K562 (cell line): ENCODE data around the gene JUP. TPM values are rescaled to one million over a fixed set of nuclear protein-coding genes. Genes with fewer than 3 reads are reported as not detected.

Experiments used
- E2F4 ChIP-seq: sonication (generic); formaldehyde crosslinking; IDR thresholded peaks from 2 replicates; pipeline ENCODE4 v1.8.0; 2022; ENCODE audit warnings: mild to moderate bottlenecking, low read depth, missing genetic modification reagents
- ETS1 ChIP-seq: conservative IDR thresholded peaks from 2 replicates; pipeline ENCODE4 v1.6.1; 2011; ENCODE audit warnings: low read depth, mild to moderate bottlenecking, low read length; ENCODE audit not compliant: control insufficient read depth
- ETV5 ChIP-seq: sonication (generic); formaldehyde crosslinking; IDR thresholded peaks from 2 replicates; pipeline ENCODE4 v1.4.0; 2020; ENCODE audit warnings: low read depth, mild to moderate bottlenecking, missing genetic modification reagents
- EWSR1 ChIP-seq: fragments of 450-650 bp; IDR thresholded peaks from 2 replicates; pipeline ENCODE4 v1.6.1; 2018; ENCODE audit warnings: borderline replicate concordance, mild to moderate bottlenecking, low read depth, moderate library complexity; ENCODE audit not compliant: partially characterized antibody
- GTF3C2 ChIP-seq: IDR thresholded peaks from 3 replicates; pipeline ENCODE4 v1.6.1; 2011; ENCODE audit warnings: borderline replicate concordance, mild to moderate bottlenecking, moderate library complexity; ENCODE audit not compliant: insufficient read length; ENCODE audit errors: extremely low read depth
- HNRNPUL1 ChIP-seq: fragments of 200-400 bp; formaldehyde crosslinking; IDR thresholded peaks from 2 replicates; pipeline ENCODE4 v1.6.1; 2017; ENCODE audit warnings: low read length
- KLF6 ChIP-seq: fragments of 250-450 bp; sonication (Bioruptor Pico); IDR thresholded peaks from 2 replicates; pipeline ENCODE4 v1.4.0; 2020; ENCODE audit warnings: mild to moderate bottlenecking, moderate library complexity, borderline replicate concordance
- MYC ChIP-seq, 2 experiments: fragments of 250-450 bp in 1 of 2; sonication (Bioruptor Pico) in 1 of 2; IDR thresholded peaks; 2 replicates each; pipeline versions ENCODE4 v1.5.1 to v1.6.1; 2012 to 2021; ENCODE audit warnings: low read depth in 2 of 2, borderline replicate concordance in 1 of 2, improper control_type of control experiment in 1 of 2, low read length in 1 of 2, mild to moderate bottlenecking in 1 of 2, moderate library complexity in 1 of 2
- NFRKB ChIP-seq: fragments of 450-650 bp; IDR thresholded peaks from 2 replicates; pipeline ENCODE4 v1.6.1; 2016; ENCODE audit warnings: low read depth
- NFYB ChIP-seq: IDR thresholded peaks from 2 replicates; pipeline ENCODE4 v1.6.1; 2011; ENCODE audit warnings: mild to moderate bottlenecking, moderate library complexity; ENCODE audit not compliant: insufficient read length; ENCODE audit errors: extremely low read depth
- SAFB ChIP-seq: fragments of 200-400 bp; formaldehyde crosslinking; IDR thresholded peaks from 2 replicates; pipeline ENCODE4 v1.6.1; 2017; ENCODE audit warnings: low read depth, low read length, borderline replicate concordance
- SUPT5H ChIP-seq: fragments of 450-650 bp; IDR thresholded peaks from 2 replicates; pipeline ENCODE4 v1.6.1; 2016
- TGIF2 ChIP-seq: sonication (generic); formaldehyde crosslinking; IDR thresholded peaks from 2 replicates; pipeline ENCODE4 v1.8.1; 2022; ENCODE audit warnings: mild to moderate bottlenecking, missing genetic modification reagents, moderate library complexity
- YBX1 ChIP-seq: fragments of 450-650 bp; IDR thresholded peaks from 2 replicates; pipeline ENCODE4 v1.7.1; 2016; ENCODE audit warnings: mild to moderate bottlenecking
- polyA plus RNA-seq, 8 experiments: library from polyadenylated mRNA; depleted of rRNA in 4 of 8; stranded (reverse) in 5 of 8; unstranded in 3 of 8; fragments of >200 nt; fragmentation: Nextera tagmentation in 2 of 8; fragmentation: Illumina TruSeq in 1 of 8; extraction: Ambion mirVana in 2 of 8; extraction: Trizol in 1 of 8; gene quantifications; 2 replicates each; pipeline versions ENCODE4 v1.2.1 to v1.2.3, GENCODE V29; 2011 to 2014; ENCODE audit warnings: inconsistent platforms in 1 of 8, missing spikeins in 1 of 8
- total RNA-seq, 7 experiments: library from RNA; depleted of rRNA in 6 of 7; stranded (reverse); fragments of >200 nt in 6 of 7; fragmentation: Illumina TruSeq in 2 of 7; extraction: Trizol in 2 of 7; gene quantifications; 2 replicates each; pipeline versions ENCODE4 v1.2.1 to v1.2.3, GENCODE V29; 2011 to 2021; ENCODE audit warnings: low replicate concordance in 1 of 7
- TF ChIP-seq, protein P1 (sequence below): fragments of 250-450 bp; sonication (Bioruptor Pico); IDR thresholded peaks from 2 replicates; pipeline ENCODE4 v1.8.0; 2021; ENCODE audit warnings: borderline replicate concordance, mild to moderate bottlenecking, moderate library complexity; ENCODE audit not compliant: poor library complexity, severe bottlenecking
- TF ChIP-seq, protein P2 (sequence below): fragments of 450-650 bp; formaldehyde crosslinking; IDR thresholded peaks from 2 replicates; pipeline ENCODE4 v1.4.0; 2020; ENCODE audit warnings: mild to moderate bottlenecking, mixed read lengths
- TF ChIP-seq, protein P3 (sequence below): sonication (generic); formaldehyde crosslinking; IDR thresholded peaks from 2 replicates; pipeline ENCODE4 v1.8.0; 2022; ENCODE audit warnings: mild to moderate bottlenecking, missing genetic modification reagents

The JUP gene
- total and polyA plus RNA-seq, 9 of the 15 experiments (the other 6 are each of a cell fraction or from before 2014, with no cell fraction given): 6.4 to 177 (median 31.2) TPM

GRCh38 chr17:41786227-41787020 lies at the start of gene JUP (continued):
- TF ChIP-seq KLF6 (CRISPR knock-in tag) (no peak), YBX1 (no peak), ETS1 (peak; percentile 55), NFRKB (no peak), EWSR1 (no peak), NFYB (peak; percentile 75), TGIF2 (CRISPR knock-in tag) (peak; percentile 51; the same call in 1 of the 2 replicates), HNRNPUL1 (no peak), MYC (IDR thresholded peaks at IDR 0.05; ENCODE audit: low read depth, low read length) (no peak; the same call in 1 of the 2 replicates), MYC (CRISPR knock-in tag; IDR thresholded peaks at IDR 0.05; ENCODE audit: borderline replicate concordance, low read depth) (no peak), GTF3C2 (no peak), E2F4 (CRISPR knock-in tag) (no peak), SAFB (no peak), SUPT5H (peak; percentile 90), ETV5 (CRISPR knock-in tag) (0 out of 2 replicates have a peak, but pooled peaks have one; percentile 18)
- TF ChIP-seq, protein P1, sequence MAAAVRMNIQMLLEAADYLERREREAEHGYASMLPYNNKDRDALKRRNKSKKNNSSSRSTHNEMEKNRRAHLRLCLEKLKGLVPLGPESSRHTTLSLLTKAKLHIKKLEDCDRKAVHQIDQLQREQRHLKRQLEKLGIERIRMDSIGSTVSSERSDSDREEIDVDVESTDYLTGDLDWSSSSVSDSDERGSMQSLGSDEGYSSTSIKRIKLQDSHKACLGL (CRISPR knock-in tag): no peak
- TF ChIP-seq, protein P2, sequence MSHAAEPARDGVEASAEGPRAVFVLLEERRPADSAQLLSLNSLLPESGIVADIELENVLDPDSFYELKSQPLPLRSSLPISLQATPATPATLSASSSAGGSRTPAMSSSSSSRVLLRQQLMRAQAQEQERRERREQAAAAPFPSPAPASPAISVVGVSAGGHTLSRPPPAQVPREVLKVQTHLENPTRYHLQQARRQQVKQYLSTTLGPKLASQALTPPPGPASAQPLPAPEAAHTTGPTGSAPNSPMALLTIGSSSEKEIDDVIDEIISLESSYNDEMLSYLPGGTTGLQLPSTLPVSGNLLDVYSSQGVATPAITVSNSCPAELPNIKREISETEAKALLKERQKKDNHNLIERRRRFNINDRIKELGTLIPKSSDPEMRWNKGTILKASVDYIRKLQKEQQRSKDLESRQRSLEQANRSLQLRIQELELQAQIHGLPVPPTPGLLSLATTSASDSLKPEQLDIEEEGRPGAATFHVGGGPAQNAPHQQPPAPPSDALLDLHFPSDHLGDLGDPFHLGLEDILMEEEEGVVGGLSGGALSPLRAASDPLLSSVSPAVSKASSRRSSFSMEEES: no peak
- TF ChIP-seq, protein P3, sequence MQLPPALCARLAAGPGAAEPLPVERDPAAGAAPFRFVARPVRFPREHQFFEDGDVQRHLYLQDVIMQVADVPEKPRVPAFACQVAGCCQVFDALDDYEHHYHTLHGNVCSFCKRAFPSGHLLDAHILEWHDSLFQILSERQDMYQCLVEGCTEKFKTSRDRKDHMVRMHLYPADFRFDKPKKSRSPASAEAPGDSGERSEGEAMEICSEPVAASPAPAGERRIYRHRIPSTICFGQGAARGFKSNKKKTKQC (CRISPR knock-in tag): peak; percentile 48; the same call in 1 of the 2 replicates
